Fibroblast of gingiva (primary cell): Measurements from ENCODE around the gene KRT3.
"Not testable (repeated sequence)": the region's sequence is repeated elsewhere in the genome, so short reads cannot be mapped to it uniquely, and the experiment has no call there.

Source experiments
- DNase-seq: peaks from one replicate; pipeline ENCODE4 v3.0.0-alpha.2; 2011; ENCODE audit warnings: low read depth

The KRT3 gene

GRCh38 chr12:52781399-52782082 lies 14.4 kb downstream of the KRT3 start:
- DNase-seq, result no peak

- DNase-seq, result no peak
Measured at GRCh38 chr12:52779914-52780313, 16.0 kb downstream of the KRT3 start.

GRCh38 chr12:52778833-52779232 lies 17.1 kb downstream of the KRT3 start:
- DNase-seq, result no peak

- DNase-seq, result no peak
Measured at GRCh38 chr12:52777566-52777965, 18.4 kb downstream of the KRT3 start.

- no peak for DNase-seq
Measured at GRCh38 chr12:52776913-52777395, 19.0 kb downstream of the KRT3 start, which contains the start of gene KRT76. Gene KRT76 (minus strand): TSS chr12:52777345. CDS start chr12:52777291, 54 bp downstream.

GRCh38 chr12:52776435-52776834 lies 19.5 kb downstream of the KRT3 start:
- no peak for DNase-seq

GRCh38 chr12:52774629-52775250 lies 21.2 kb downstream of the KRT3 start:
- no peak for DNase-seq

- DNase-seq, result no peak
Measured at GRCh38 chr12:52772772-52773171, 23.1 kb downstream of the KRT3 start.

- DNase-seq, result no peak
Measured at GRCh38 chr12:52772188-52772587, 23.7 kb downstream of the KRT3 start.

GRCh38 chr12:52771505-52771904 lies 24.4 kb downstream of the KRT3 start:
- no peak for DNase-seq

- no peak for DNase-seq
Measured at GRCh38 chr12:52771088-52771487, 24.8 kb downstream of the KRT3 start.

GRCh38 chr12:52769946-52770345 lies 26.0 kb downstream of the KRT3 start:
- no peak for DNase-seq

- DNase-seq, result no peak
Measured at GRCh38 chr12:52769354-52769753, 26.6 kb downstream of the KRT3 start.

- DNase-seq, result no peak
Measured at GRCh38 chr12:52768479-52769200, 27.3 kb downstream of the KRT3 start.

GRCh38 chr12:52767427-52767826 lies 28.5 kb downstream of the KRT3 start:
- no peak for DNase-seq

GRCh38 chr12:52767020-52767379 lies 28.9 kb downstream of the KRT3 start:
- no peak for DNase-seq

- DNase-seq, result no peak
Measured at GRCh38 chr12:52766351-52767019, 29.4 kb downstream of the KRT3 start.

- no peak for DNase-seq
Measured at GRCh38 chr12:52765702-52766101, 30.2 kb downstream of the KRT3 start.

GRCh38 chr12:52763991-52764390 lies 31.9 kb downstream of the KRT3 start:
- DNase-seq, result no peak

- DNase-seq, result no peak
Measured at GRCh38 chr12:52763036-52763659, 32.8 kb downstream of the KRT3 start.

- no peak for DNase-seq
Measured at GRCh38 chr12:52761802-52762201, 34.1 kb downstream of the KRT3 start.

GRCh38 chr12:52761218-52761617 lies 34.7 kb downstream of the KRT3 start:
- not testable (repeated sequence) for DNase-seq
